H1 (cell line): ENCODE results near the gene ERP44. TPM values are rescaled to one million over a fixed set of nuclear protein-coding genes. Genes with fewer than 3 reads are reported as not detected.

Source experiments
- EGR1 ChIP-seq: IDR thresholded peaks from 2 replicates; pipeline ENCODE4 v1.6.1; 2011; ENCODE audit warnings: low read depth, low read length, borderline replicate concordance
- POLR2A ChIP-seq, 2 experiments: IDR thresholded peaks; 1 replicate in 1 of 2; 2 replicates in 1 of 2; pipeline ENCODE4 v1.6.1; 2011; ENCODE audit warnings: low read depth in 2 of 2, low read length in 2 of 2, mild to moderate bottlenecking in 2 of 2; ENCODE audit errors: control extremely low read depth in 1 of 2
- polyA plus RNA-seq, 7 experiments: library from polyadenylated mRNA; depleted of rRNA in 3 of 7; stranded (reverse) in 5 of 7; unstranded in 2 of 7; fragments of >200 nt in 5 of 7; fragments of 200-250 nt in 2 of 7; gene quantifications; 1 replicate in 5 of 7; 2 replicates in 1 of 7; 4 replicates in 1 of 7; pipeline versions ENCODE4 v1.2.1 to v1.2.3, GENCODE V29; 2011 to 2013; ENCODE audit warnings: missing spikeins in 2 of 7, mixed read lengths in 2 of 7
- total RNA-seq: library from RNA; stranded (reverse); fragmentation: NEBNext Ultra II Directional; extraction: Animal tissue kit (Norgen Biotek cat#: 25700); gene quantifications from 2 replicates; pipeline ENCODE4 v1.2.1, GENCODE V29; 2021

ERP44 gene
- total and polyA plus RNA-seq, 2 of the 8 experiments (the other 6 are each of a cell fraction or from before 2014, with no cell fraction given), result 5.7 to 15.6 TPM

GRCh38 chr9:100058699-100059579 is 39.9 kb downstream of the ERP44 start (continued):
- no peak for TF ChIP-seq POLR2A (IDR thresholded peaks at IDR 0.05; ENCODE audit: control extremely low read depth in 1 of 2, low read depth in 2 of 2, low read length in 2 of 2)
- no peak for TF ChIP-seq EGR1
